Subcutaneous adipose tissue (tissue), 4 donors: Measurements from ENCODE around the gene XYLB. TPM values are rescaled to one million over a fixed set of nuclear protein-coding genes. Genes with fewer than 3 reads are reported as not detected.

Experiments used
- total RNA-seq, 4 donors: library from RNA; depleted of rRNA; stranded (reverse); fragments of >200 nt; gene quantifications; one replicate each; pipeline ENCODE4 v1.1.0, GENCODE V29; 2016
- TF ChIP-seq, protein P1 (sequence below): fragments of 450-650 bp; IDR thresholded peaks from one replicate; pipeline ENCODE4 v1.5.1; 2016; ENCODE audit warnings: low read depth, mild to moderate bottlenecking, control low read depth, antibody characterized with exemption, moderate library complexity

Gene XYLB
- total RNA-seq, 4 donors from 2014 or later, result 3.0 to 3.7 (median 3.3) TPM

DNA sequence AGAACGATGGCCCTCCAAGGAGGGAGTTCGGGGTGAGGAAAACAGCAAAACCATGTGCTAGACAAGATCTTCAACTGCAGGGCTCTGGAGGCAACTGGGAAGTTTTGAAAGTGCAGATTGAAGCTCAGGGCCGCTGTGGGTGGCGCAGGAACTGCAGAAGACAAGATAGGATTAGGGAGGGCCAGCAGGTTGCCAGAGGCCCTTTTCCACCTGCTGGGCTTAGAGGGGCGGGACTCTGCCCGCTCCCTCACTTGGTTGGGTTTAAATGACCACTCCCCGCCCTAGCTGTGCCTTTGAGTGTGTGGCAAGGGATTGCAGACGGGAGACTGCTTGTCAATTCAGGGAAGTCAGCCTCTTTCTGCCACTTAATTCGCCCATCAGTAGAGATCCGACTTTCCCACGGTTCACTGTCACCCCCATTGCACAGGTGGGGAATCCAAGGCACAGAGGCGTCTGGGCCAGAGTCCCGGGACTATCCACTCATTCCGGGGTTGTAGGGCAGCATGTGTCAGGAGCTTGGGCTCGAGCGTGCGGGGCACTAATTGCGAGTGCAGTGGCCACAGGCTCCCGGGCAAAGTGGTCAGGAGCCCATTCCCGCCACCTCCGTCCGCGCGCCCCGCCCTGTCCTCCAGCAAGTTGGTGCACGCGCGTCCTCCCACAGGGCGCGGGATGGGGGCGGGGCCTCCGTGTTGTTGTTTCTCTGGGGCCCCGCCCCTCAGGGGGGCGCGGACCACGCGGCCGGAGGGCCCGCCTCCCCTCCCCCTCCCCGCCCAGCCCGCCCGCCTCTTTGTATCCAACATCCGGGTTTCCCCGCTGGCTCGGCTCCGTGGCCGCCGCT is 106.7 kb downstream of the XYLB start, which contains the start of gene ACVR2B:
Gene ACVR2B (plus strand): TSS at position 816 of the 838 bp plus-strand sequence. CDS start 433 bp downstream, outside the sequence.
- TF ChIP-seq, protein P1, sequence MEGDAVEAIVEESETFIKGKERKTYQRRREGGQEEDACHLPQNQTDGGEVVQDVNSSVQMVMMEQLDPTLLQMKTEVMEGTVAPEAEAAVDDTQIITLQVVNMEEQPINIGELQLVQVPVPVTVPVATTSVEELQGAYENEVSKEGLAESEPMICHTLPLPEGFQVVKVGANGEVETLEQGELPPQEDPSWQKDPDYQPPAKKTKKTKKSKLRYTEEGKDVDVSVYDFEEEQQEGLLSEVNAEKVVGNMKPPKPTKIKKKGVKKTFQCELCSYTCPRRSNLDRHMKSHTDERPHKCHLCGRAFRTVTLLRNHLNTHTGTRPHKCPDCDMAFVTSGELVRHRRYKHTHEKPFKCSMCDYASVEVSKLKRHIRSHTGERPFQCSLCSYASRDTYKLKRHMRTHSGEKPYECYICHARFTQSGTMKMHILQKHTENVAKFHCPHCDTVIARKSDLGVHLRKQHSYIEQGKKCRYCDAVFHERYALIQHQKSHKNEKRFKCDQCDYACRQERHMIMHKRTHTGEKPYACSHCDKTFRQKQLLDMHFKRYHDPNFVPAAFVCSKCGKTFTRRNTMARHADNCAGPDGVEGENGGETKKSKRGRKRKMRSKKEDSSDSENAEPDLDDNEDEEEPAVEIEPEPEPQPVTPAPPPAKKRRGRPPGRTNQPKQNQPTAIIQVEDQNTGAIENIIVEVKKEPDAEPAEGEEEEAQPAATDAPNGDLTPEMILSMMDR, result no peak

DNA sequence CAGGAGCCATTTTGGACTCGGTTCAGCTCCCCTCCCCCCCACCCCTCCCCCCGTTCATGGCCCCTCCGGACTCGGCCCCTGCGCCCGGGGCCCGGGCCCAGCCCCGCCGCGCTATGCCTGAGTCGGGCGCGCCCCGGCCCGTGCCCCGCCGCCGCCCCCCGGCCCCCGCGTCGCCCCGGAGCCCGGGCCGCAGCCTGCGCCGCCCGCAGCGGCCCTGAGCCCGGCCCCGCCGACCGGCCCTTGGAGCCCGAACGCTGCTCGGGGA is 107.3 kb downstream of the XYLB start:
- TF ChIP-seq, protein P1, result no peak

DNA sequence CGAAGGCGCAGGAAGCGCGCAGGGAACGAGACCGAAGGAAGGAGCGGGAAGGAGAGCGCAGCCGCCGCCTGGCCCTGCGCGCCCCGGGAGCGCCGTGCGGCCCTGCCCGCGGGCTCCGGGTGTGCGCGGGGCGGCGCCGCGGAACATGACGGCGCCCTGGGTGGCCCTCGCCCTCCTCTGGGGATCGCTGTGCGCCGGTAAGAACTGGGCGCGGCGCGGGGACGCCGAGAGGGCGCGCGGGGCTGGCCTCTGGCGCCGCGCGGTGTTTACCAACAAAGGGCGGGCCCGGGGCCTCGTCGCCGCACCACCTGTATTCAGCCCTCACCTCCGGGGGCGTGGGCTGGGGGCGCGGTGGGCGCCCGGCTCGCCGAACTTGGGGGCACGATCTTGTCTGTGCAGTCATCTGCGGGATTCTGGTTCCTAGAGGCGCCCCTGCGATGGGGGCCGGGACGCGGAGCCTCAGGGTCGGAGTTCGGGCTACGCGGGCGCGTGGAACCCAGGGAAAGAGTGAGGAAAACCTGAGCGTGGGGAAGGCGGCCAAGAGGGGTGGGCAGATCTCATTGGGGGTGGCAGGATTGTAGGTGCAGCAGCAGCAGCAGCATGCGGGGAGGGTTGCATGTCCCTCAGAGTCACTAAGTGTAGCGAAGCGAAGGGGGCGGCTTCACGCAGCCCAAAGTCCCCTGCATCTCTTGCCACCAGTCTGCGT is 107.7 kb downstream of the XYLB start:
- TF ChIP-seq, protein P1, result no peak

DNA sequence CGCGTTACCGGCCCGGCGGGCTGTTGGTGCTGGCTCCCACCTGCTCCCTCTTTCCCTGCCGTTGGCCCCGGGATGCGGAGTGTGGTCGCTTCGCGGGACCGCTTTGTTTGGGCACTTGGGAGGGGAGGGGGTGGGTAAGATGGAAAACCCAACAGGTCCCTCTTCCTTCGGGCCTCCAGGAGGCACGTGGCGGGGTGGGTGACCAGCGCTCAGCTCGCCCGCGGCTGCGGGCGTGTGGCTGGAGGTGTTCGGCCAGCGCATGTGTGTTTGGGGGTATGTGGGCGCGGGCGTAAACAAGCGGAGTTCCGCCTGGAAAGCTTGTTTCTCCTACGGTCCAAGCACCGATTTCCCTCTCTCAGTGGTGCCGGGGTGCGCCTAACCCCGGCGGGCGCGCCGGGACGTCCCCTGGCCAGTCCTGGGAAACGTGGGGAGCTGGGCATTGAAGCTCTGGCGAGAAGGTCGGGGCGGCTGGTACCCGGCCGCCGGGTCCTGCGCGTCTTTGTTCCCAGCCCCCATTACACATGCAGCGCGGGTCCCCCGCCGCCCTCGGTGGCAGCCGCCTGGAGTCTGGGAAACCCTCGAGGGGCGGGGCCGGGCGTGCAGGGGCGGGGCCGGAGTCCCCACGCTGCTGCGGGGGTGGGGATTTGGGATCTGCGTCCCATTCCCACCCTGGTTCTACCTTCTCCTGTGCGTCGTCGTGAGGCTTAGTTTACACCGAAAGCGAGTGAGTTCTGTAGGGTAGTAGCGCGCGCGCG is 108.5 kb downstream of the XYLB start:
- TF ChIP-seq, protein P1, result no peak

DNA sequence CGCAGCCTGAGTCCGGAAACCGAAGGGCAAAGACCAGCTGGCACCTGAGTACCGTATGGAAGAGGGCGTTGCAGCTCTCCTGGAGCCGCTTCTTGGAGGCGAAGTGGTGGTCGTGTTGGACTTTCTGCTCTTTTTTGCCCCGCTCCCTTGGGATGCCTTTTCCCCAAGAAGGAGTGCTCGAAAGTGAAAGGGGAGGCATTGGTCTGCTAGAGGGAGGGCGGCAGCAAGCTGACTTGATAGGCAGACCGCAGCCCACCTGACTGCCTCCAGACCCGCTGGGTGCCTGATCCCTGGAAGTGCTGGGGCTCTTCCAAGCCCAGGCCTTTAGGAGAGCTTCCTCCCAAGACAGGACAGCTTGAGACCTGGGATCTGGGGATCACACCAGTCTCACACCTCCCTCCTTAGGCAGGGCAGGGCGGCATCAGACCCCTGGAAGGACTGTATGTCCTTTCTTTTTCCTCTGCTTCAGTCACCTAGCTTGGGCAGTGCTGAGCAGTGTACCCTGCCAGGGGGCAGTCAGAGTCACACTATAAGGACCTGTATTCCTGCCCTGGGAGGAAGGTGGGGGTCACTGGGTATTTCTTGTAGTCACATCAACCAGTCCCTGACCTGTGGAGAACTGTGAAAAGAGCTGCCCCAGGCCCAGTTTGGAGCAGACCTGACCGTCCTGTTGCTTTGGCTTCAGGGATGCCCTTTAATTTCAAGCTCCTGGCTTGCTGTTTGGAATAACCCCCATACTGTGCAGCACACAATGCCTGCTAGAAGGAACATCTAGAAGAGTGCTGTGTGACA is 109.2 kb downstream of the XYLB start:
- TF ChIP-seq, protein P1, result no peak

DNA sequence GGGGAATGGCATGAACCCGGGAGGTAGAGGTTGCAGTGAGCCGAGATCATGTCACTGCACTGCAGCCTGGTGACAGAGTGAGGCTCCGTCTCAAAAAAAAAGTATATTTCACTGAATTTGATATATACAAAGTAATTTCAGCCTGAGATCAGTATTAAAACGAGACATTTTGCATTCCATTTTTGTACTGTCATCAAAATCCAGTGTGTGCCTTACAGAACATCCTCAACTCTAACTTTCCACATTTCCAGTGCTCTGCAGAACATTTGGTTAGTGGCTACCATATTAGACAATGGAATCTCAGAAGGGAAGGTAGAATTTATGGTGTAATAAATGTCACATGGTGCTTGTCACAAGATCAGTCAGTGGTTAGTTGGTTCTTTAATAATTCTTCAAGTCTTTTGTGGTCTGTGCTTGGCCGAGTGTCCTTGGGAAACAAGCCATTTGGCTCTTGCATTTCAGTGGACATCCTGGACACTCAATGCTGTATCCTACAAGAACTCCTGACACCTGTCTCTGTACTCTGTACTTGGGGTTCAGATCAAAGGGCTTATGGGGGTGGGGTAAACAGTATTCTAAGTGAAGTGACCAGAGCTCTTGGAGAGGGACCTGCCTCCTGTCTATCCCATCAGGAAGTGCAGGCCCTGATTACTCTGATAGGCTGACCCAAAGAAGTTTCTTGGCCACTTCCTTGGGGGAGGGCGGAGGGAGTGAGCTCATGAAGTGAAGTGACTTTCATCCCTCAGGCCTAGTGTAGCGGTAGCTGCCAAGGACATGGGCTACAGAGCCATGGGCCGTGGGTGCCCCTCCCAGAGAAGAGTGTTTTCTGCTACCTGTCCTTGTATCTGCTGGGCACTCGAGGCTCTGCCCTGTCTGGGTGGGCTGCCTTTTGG is 110.8 kb downstream of the XYLB start:
- TF ChIP-seq, protein P1, result no peak
